Left hindlimb (tissue), 1 donor: ENCODE data around the gene TRAPPC13.

ENCODE experiments used
- DNase-seq: peaks from one replicate; pipeline ENCODE4 v3.0.0-alpha.2; 2018

TRAPPC13 gene

GRCh38 chr5:65682148-65682547 lies 57.3 kb downstream of the TRAPPC13 start:
- DNase-seq = no peak

GRCh38 chr5:65693121-65693520 lies 68.3 kb downstream of the TRAPPC13 start:
- no peak for DNase-seq

GRCh38 chr5:65695162-65695755 lies 70.4 kb downstream of the TRAPPC13 start:
- no peak for DNase-seq

- no peak for DNase-seq
Observed at GRCh38 chr5:65695896-65696295, 71.1 kb downstream of the TRAPPC13 start.

- DNase-seq = no peak
Observed at GRCh38 chr5:65696892-65697291, 72.1 kb downstream of the TRAPPC13 start.

GRCh38 chr5:65699338-65699737 lies 74.5 kb downstream of the TRAPPC13 start:
- no peak for DNase-seq

- DNase-seq = no peak
Observed at GRCh38 chr5:65702036-65702435, 77.2 kb downstream of the TRAPPC13 start.

GRCh38 chr5:65704621-65705239 lies 79.9 kb downstream of the TRAPPC13 start:
- DNase-seq = no peak

GRCh38 chr5:65707663-65708062 lies 82.8 kb downstream of the TRAPPC13 start:
- no peak for DNase-seq

GRCh38 chr5:65708145-65708544 lies 83.3 kb downstream of the TRAPPC13 start:
- DNase-seq = no peak
